Activated CD4-positive, alpha-beta T cell treated with anti-CD3 and anti-CD28 coated beads for 36 hours (primary cell): Measurements from ENCODE around the gene PSMG3. TPM values are rescaled to one million over a fixed set of nuclear protein-coding genes. Genes with fewer than 3 reads are reported as not detected.
A peak's percentile ranks its signal among the peaks of the same experiment; 100 is the strongest.

Source experiments
- ATAC-seq: fragments of 200-7000 bp; cut with Tn5 transposase; one replicate; pipeline ENCODE4 v1.10.0; 2021; ENCODE audit warnings: mild to moderate bottlenecking, moderate library complexity
- CTCF ChIA-PET: fragments of 350-600 bp; sonication (Branson Sonifier 250); formaldehyde crosslinking; loops from one replicate; lab custom pipeline; 2021; ENCODE audit warnings: antibody characterized with exemption; lab: Charles Lee
- POLR2A ChIA-PET: fragments of 350-600 bp; sonication (Branson Sonifier 250); formaldehyde crosslinking; loops from one replicate; lab custom pipeline; 2021; ENCODE audit warnings: antibody characterized with exemption, inconsistent platforms; lab: Charles Lee
- DNase-seq: peaks from one replicate; pipeline ENCODE4 v3.0.0-alpha.2; 2020
- H3K27ac Mint-ChIP-seq: one replicate; pipeline ENCODE4 v1.8.0; 2021; ENCODE audit warnings: mixed read lengths
- H3K27me3 Mint-ChIP-seq: one replicate; pipeline ENCODE4 v1.8.0; 2021; ENCODE audit warnings: mixed read lengths
- H3K36me3 Mint-ChIP-seq: one replicate; pipeline ENCODE4 v1.8.0; 2021; ENCODE audit warnings: low read depth, mixed read lengths
- H3K4me1 Mint-ChIP-seq: one replicate; pipeline ENCODE4 v1.8.0; 2021; ENCODE audit warnings: mixed read lengths
- H3K4me3 Mint-ChIP-seq: one replicate; pipeline ENCODE4 v1.8.0; 2021; ENCODE audit warnings: mild to moderate bottlenecking, moderate library complexity, mixed read lengths
- H3K9me3 Mint-ChIP-seq: one replicate; pipeline ENCODE4 v1.8.0; 2021; ENCODE audit warnings: low read depth, mixed read lengths
- intact Hi-C, 2 experiments: fragments of 100-400 bp; cut with DNase I in 1 of 2; cut with micrococcal nuclease in 1 of 2; formaldehyde crosslinking; loops; one replicate each; pipeline versions ENCODE4 v1.14.2 to v1.15.1; 2022 to 2024; cut with DNase I, micrococcal nuclease
- total RNA-seq, 2 experiments: library from RNA; stranded (reverse); gene quantifications; one replicate each; pipeline ENCODE4 v1.2.3, GENCODE V29; 2021

Gene PSMG3
- total RNA-seq, 2 experiments from 2014 or later, result 21.4 to 33.0 TPM

- ATAC-seq (no peak), DNase-seq (no peak)
- Mint-ChIP-seq H3K27me3 (no peaks in the 10 kb centered on the region), H3K36me3 (peaks cover 6% of the 10 kb centered on the region), H3K9me3 (no peaks in the 10 kb centered on the region), H3K4me3 (no peak overlapping the region), H3K27ac (peak overlapping the region; percentile 89), H3K4me1 (peaks cover 29% of the 10 kb centered on the region)
- ChIA-PET POLR2A (interaction anchor here (0.6 kb wide), 1 partner anchor 9 kb away, joined by 5 read pairs; no protein-coding TSS in a partner anchor), CTCF (interaction anchor here (0.7 to 1.6 kb wide), 3 partner anchors 13 to 42 kb away, joined by 3 to 6 read pairs (median 3); no protein-coding TSS in a partner anchor)
- intact Hi-C loops, result loop anchor here (5.0 to 10.0 kb wide), 3 partner anchors 33 to 660 kb away; partner anchors contain the start of gene GET4 (in 1 of the 2)
These were observed 35.3 kb downstream of the PSMG3 start for GRCh38 chr7:1534330-1535099.

- Mint-ChIP-seq H3K4me3 (peak overlapping the region; percentile 89), H3K36me3 (peaks cover 4% of the 10 kb centered on the region), H3K27ac (peak overlapping the region; percentile 89), H3K9me3 (no peaks in the 10 kb centered on the region), H3K27me3 (no peaks in the 10 kb centered on the region), H3K4me1 (peaks cover 29% of the 10 kb centered on the region)
- DNase-seq, result peak; percentile 78
- ATAC-seq, result peak; percentile 60
- ChIA-PET CTCF (interaction anchor here (1.2 to 1.6 kb wide), 2 partner anchors 28 to 43 kb away, joined by 3 to 6 read pairs; no protein-coding TSS in a partner anchor), POLR2A (interaction anchor here (0.6 to 0.7 kb wide), 2 partner anchors 10 to 261 kb away, joined by 3 to 5 read pairs; no protein-coding TSS in a partner anchor)
- intact Hi-C loops, result loop anchor here (2.0 to 10.0 kb wide), 5 partner anchors 34 to 1099 kb away; partner anchors contain the start of genes GET4 (in 1 of the 2) and IQCE (in 1 of the 2)
These were observed 36.1 kb downstream of the PSMG3 start for GRCh38 chr7:1533547-1534329.

GRCh38 chr7:1533255-1533546 is 36.6 kb downstream of the PSMG3 start:
- ATAC-seq, result no peak
- POLR2A ChIA-PET, result interaction anchor here (0.7 kb wide), 1 partner anchor 262 kb away, joined by 3 read pairs; no protein-coding TSS in a partner anchor
- DNase-seq, result peak; percentile 30

GRCh38 chr7:1532456-1533254 is 37.2 kb downstream of the PSMG3 start:
- POLR2A ChIA-PET, result no interaction called here
- DNase-seq (peak; percentile 78), ATAC-seq (peak; percentile 65)
- Mint-ChIP-seq H3K9me3 (no peaks in the 10 kb centered on the region), H3K4me3 (peak overlapping the region; percentile 89), H3K27ac (peak overlapping the region; percentile 89), H3K27me3 (no peaks in the 10 kb centered on the region), H3K4me1 (peaks cover 27% of the 10 kb centered on the region), H3K36me3 (peaks cover 2% of the 10 kb centered on the region)
- CTCF ChIA-PET, result interaction anchor here (0.6 kb wide), 1 partner anchor 579 kb away, joined by 3 read pairs; no protein-coding TSS in a partner anchor
- intact Hi-C loops, result loop anchor here (1.0 to 10.0 kb wide), 7 partner anchors 28 to 1100 kb away; partner anchors contain the start of genes GET4 (in 1 of the 2), INTS1 (in 1 of the 2), IQCE (in 1 of the 2) and PSMG3 (in 1 of the 2)

More at GRCh38 chr7:1533255-1533546, 36.6 kb downstream of the PSMG3 start:
- Mint-ChIP-seq H3K9me3 (no peaks in the 10 kb centered on the region), H3K36me3 (peaks cover 4% of the 10 kb centered on the region), H3K4me3 (peak overlapping the region; percentile 89), H3K4me1 (peaks cover 29% of the 10 kb centered on the region), H3K27me3 (no peaks in the 10 kb centered on the region), H3K27ac (peak overlapping the region; percentile 89)
- intact Hi-C loops, result loop anchor here (2.0 to 10.0 kb wide), 5 partner anchors 34 to 1100 kb away; partner anchors contain the start of genes GET4 (in 1 of the 2) and IQCE (in 1 of the 2)
- CTCF ChIA-PET, result interaction anchor here (1.6 kb wide), 1 partner anchor 28 kb away, joined by 6 read pairs; no protein-coding TSS in a partner anchor

- DNase-seq (no peak), ATAC-seq (no peak)
- ChIA-PET POLR2A (interaction anchor here (0.8 kb wide), 1 partner anchor 1100 kb away, joined by 3 read pairs; the partner anchor contains the start of gene TTYH3), CTCF (no interaction called here)
- Mint-ChIP-seq H3K9me3 (no peaks in the 10 kb centered on the region), H3K4me3 (peak overlapping the region; percentile 89), H3K27ac (peak overlapping the region; percentile 89), H3K4me1 (peaks cover 27% of the 10 kb centered on the region), H3K36me3 (peaks cover 2% of the 10 kb centered on the region), H3K27me3 (no peaks in the 10 kb centered on the region)
- intact Hi-C loops, result loop anchor here (1.0 to 10.0 kb wide), 8 partner anchors 28 to 1101 kb away; partner anchors contain the start of genes EIF3B (in 1 of the 2), GET4 (in 1 of the 2), INTS1 (in 1 of the 2) and IQCE (in 1 of the 2)
These were observed 37.8 kb downstream of the PSMG3 start for GRCh38 chr7:1531979-1532455.

GRCh38 chr7:1531263-1531978 is 38.4 kb downstream of the PSMG3 start:
- POLR2A ChIA-PET, result interaction anchor here (0.8 kb wide), 1 partner anchor 1100 kb away, joined by 3 read pairs; the partner anchor contains the start of gene TTYH3
- DNase-seq, result peak; percentile 51
- peaks cover 2% of the 10 kb centered on the region for H3K27me3 Mint-ChIP-seq
- peak overlapping the region; percentile 89 for H3K27ac Mint-ChIP-seq
- intact Hi-C loops, result loop anchor here (1.0 to 10.0 kb wide), 4 partner anchors 36 to 823 kb away; partner anchors contain the start of genes EIF3B (in 1 of the 2) and GET4 (in 1 of the 2)
- ATAC-seq, result peak; percentile 2
- H3K36me3 Mint-ChIP-seq, result peaks cover 2% of the 10 kb centered on the region
- peaks cover 24% of the 10 kb centered on the region for H3K4me1 Mint-ChIP-seq
- CTCF ChIA-PET, result no interaction called here
- H3K9me3 Mint-ChIP-seq, result no peaks in the 10 kb centered on the region
- H3K4me3 Mint-ChIP-seq, result peak overlapping the region; percentile 89

- peak; percentile 41 for DNase-seq
- Mint-ChIP-seq H3K27ac (no peak overlapping the region), H3K4me3 (no peak overlapping the region), H3K36me3 (peaks cover 2% of the 10 kb centered on the region), H3K27me3 (peaks cover 2% of the 10 kb centered on the region), H3K4me1 (peaks cover 22% of the 10 kb centered on the region), H3K9me3 (no peaks in the 10 kb centered on the region)
- peak; percentile 3 for ATAC-seq
- ChIA-PET POLR2A (no interaction called here), CTCF (no interaction called here)
- intact Hi-C loops, result loop anchor here (1.0 to 10.0 kb wide), 11 partner anchors 18 to 872 kb away; partner anchors contain the start of genes CHST12 (in 1 of the 2), EIF3B (in 1 of the 2), GET4 (in 1 of the 2) and INTS1 (in 1 of the 2)
These were observed 38.9 kb downstream of the PSMG3 start for GRCh38 chr7:1530946-1531262.

- DNase-seq (no peak), ATAC-seq (no peak)
- H3K4me3 Mint-ChIP-seq, result peak overlapping the region; percentile 60
- no peak overlapping the region for H3K27ac Mint-ChIP-seq
- H3K4me1 Mint-ChIP-seq, result peaks cover 22% of the 10 kb centered on the region
- intact Hi-C loops, result loop anchor here (1.0 to 10.0 kb wide), 10 partner anchors 16 to 874 kb away; partner anchors contain the start of genes CHST12 (in 1 of the 2), GET4 (in 1 of the 2), INTS1 (in 1 of the 2) and MICALL2 (in 1 of the 2)
- H3K36me3 Mint-ChIP-seq, result peaks cover 2% of the 10 kb centered on the region
- H3K9me3 Mint-ChIP-seq, result no peaks in the 10 kb centered on the region
- CTCF ChIA-PET, result interaction anchor here (0.6 kb wide), 1 partner anchor 804 kb away, joined by 3 read pairs; no protein-coding TSS in a partner anchor
- POLR2A ChIA-PET, result no interaction called here
- peaks cover 2% of the 10 kb centered on the region for H3K27me3 Mint-ChIP-seq
These were observed 40.3 kb downstream of the PSMG3 start for GRCh38 chr7:1529383-1530116.

- ATAC-seq (no peak), DNase-seq (no peak)
- intact Hi-C loops, result no loop called here
- ChIA-PET POLR2A (no interaction called here), CTCF (no interaction called here)
- Mint-ChIP-seq H3K4me1 (peaks cover 6% of the 10 kb centered on the region), H3K36me3 (no peaks in the 10 kb centered on the region), H3K9me3 (no peaks in the 10 kb centered on the region), H3K27ac (no peak overlapping the region), H3K4me3 (no peak overlapping the region), H3K27me3 (peaks cover 2% of the 10 kb centered on the region)
These were observed 43.5 kb downstream of the PSMG3 start for GRCh38 chr7:1526271-1526754.
